Right lobe of liver (tissue), 4 donors: ENCODE data around the gene TENM4.

Experiments used
- POLR2A ChIP-seq: fragments of 450-650 bp; IDR thresholded peaks from one replicate; pipeline ENCODE4 v1.6.1; 2017; ENCODE audit warnings: antibody characterized with exemption, mild to moderate bottlenecking
- TF ChIP-seq, protein P1 (sequence below), 4 donors: fragments of 200-600 bp in 3 of 4; fragments of 450-650 bp in 1 of 4; IDR thresholded peaks; one replicate each; pipeline versions ENCODE4 v1.5.1 to v1.8.0; 2016 to 2022; ENCODE audit warnings: antibody characterized with exemption in 4 of 4, mild to moderate bottlenecking in 2 of 4
- donor health status: DM: no; HTN: no; CAD: no.
- donor health status: DM: no; HTN: no; CAD: no.
- donor health status: DM: no; HTN: yes; CAD: no.

DNA sequence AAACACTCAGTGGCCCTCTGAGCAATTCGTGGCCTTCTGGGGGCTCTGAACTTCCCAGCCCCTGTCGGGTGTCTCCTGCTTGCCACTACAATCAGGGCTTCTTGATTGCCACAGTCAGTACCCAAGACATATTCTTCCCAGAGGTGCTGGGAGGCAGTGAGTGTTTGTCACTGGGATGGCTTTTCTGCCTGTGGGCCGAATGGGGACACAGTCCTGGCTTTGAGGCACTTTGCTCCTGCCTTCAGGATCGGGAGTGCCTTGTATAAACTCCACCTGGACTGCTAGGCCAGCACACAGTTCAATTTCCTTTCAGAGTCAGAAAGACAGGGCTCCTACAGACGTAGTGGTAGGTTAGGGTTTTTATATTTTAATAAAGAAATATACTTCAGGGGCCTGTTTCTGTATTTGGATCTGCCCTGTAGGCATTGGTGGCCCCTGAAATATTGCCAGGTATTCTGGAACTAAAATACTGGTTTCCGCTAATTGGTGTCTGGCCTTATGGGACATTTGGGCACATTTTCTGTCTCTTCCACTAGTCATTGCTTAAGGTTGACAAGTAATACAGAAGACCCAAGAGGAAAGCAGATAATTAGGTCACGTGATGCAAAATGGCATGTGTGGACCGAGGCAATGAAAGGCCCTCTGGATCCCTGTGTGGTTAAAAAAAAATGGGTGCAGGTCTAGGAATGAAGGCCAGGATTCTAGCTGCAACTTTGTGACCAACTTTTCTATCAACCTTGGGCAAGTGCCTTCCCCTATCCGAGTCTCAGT, 767.8 kb downstream of the TENM4 start:
- TF ChIP-seq, protein P1, sequence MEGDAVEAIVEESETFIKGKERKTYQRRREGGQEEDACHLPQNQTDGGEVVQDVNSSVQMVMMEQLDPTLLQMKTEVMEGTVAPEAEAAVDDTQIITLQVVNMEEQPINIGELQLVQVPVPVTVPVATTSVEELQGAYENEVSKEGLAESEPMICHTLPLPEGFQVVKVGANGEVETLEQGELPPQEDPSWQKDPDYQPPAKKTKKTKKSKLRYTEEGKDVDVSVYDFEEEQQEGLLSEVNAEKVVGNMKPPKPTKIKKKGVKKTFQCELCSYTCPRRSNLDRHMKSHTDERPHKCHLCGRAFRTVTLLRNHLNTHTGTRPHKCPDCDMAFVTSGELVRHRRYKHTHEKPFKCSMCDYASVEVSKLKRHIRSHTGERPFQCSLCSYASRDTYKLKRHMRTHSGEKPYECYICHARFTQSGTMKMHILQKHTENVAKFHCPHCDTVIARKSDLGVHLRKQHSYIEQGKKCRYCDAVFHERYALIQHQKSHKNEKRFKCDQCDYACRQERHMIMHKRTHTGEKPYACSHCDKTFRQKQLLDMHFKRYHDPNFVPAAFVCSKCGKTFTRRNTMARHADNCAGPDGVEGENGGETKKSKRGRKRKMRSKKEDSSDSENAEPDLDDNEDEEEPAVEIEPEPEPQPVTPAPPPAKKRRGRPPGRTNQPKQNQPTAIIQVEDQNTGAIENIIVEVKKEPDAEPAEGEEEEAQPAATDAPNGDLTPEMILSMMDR (IDR thresholded peaks at IDR 0.05) = no peak
- no peak for TF ChIP-seq POLR2A
